ENCODE results near the gene CHRDL2. TPM values are rescaled to one million over a fixed set of nuclear protein-coding genes. Genes with fewer than 3 reads are reported as not detected.
A peak's percentile ranks its signal among the peaks of the same experiment; 100 is the strongest.

CHRDL2 gene
- total RNA-seq, 4 donors from 2014 or later = 0.28 to 0.96 TPM; not detected in 2

DNA sequence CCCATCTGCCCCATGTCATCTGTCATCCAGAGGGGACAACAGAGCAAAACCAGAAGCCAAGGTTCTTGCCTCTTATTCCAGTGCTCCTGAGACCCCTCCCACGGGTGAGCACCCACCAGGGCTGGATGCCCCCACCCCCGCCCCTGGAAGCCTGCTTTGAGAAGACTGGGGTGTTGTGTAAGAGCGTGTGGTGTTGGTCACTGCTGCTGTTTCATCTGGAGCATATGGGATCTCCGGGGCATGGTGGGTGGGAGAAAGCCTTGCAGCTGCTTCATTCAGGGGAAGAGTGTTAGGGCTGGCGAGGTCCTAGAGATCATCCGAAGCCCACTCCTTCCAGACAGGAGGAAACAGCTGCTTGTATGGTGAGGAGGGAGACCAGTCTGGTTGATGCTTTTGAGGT lies 54.1 kb downstream of the CHRDL2 start:
- ATAC-seq (ENCODE audit: low FRiP score) (no peak), DNase-seq (ENCODE audit: low spot score) (no peak)
- TF ChIP-seq, protein P1, sequence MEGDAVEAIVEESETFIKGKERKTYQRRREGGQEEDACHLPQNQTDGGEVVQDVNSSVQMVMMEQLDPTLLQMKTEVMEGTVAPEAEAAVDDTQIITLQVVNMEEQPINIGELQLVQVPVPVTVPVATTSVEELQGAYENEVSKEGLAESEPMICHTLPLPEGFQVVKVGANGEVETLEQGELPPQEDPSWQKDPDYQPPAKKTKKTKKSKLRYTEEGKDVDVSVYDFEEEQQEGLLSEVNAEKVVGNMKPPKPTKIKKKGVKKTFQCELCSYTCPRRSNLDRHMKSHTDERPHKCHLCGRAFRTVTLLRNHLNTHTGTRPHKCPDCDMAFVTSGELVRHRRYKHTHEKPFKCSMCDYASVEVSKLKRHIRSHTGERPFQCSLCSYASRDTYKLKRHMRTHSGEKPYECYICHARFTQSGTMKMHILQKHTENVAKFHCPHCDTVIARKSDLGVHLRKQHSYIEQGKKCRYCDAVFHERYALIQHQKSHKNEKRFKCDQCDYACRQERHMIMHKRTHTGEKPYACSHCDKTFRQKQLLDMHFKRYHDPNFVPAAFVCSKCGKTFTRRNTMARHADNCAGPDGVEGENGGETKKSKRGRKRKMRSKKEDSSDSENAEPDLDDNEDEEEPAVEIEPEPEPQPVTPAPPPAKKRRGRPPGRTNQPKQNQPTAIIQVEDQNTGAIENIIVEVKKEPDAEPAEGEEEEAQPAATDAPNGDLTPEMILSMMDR (IDR thresholded peaks at IDR 0.05) = no peak

DNA sequence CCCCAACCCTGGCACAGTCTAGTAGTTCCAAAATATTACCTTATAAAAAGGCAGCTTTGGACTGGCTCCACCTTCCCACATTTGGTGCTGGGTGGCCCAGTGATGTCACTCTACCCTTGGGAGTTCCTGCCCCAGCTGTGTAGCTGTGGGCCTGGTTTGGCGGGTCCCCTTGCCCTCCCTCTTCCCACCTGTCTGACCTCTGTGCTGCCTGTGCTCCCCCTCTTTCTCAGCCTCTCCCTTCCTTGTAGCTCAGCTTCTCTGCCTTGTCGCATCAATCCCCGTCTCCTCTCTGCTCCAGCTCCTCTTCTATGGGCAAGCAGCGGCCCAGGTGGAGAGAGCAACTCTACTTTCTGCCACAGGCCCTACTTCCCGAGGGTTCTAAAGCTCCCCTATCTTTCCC lies 54.6 kb downstream of the CHRDL2 start:
- TF ChIP-seq, protein P1 (IDR thresholded peaks at IDR 0.05) = no peak
- ATAC-seq (ENCODE audit: low FRiP score) = no peak
- no peak for DNase-seq (ENCODE audit: low spot score)

- no peak for ATAC-seq (ENCODE audit: low FRiP score)
- TF ChIP-seq, protein P1 (IDR thresholded peaks at IDR 0.05) = no peak
- DNase-seq (ENCODE audit: low spot score) = no peak
These were observed 55.5 kb downstream of the CHRDL2 start for GRCh38 chr11:74675761-74676160.

DNA sequence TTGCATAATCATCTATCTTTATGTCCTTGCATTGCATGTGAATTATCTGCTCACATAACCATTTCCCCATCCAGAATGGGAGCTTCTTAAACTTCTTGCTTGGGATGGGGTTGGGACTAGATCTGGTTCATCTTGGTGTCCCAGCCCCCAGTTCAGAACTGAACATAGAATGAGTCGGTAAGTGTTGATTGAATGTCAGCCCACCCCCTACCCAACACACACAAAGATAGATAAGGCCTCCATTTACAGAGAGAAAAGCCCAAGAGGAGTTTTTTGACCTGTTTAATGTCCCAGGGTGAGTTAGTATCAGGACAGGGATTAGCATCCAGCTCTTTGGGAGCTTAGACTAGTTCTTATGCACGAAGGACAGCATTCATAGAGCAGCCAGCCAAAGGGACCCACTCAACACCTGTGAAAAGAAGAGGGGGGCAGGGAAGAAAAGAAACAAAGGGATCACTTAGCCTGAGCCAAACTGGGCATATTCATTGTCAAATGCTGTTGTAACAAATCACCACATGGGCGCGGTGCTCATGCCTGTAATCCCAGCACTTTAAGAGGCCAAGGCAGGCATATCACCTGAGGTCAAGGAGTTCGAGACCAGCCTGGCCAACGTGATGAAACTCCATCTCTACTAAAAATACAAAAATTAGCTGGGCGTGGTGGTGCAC lies 57.4 kb downstream of the CHRDL2 start:
- no peak for ATAC-seq (ENCODE audit: low FRiP score)
- no peak for DNase-seq (ENCODE audit: low spot score)
- TF ChIP-seq, protein P1 (IDR thresholded peaks at IDR 0.05) = no peak

DNA sequence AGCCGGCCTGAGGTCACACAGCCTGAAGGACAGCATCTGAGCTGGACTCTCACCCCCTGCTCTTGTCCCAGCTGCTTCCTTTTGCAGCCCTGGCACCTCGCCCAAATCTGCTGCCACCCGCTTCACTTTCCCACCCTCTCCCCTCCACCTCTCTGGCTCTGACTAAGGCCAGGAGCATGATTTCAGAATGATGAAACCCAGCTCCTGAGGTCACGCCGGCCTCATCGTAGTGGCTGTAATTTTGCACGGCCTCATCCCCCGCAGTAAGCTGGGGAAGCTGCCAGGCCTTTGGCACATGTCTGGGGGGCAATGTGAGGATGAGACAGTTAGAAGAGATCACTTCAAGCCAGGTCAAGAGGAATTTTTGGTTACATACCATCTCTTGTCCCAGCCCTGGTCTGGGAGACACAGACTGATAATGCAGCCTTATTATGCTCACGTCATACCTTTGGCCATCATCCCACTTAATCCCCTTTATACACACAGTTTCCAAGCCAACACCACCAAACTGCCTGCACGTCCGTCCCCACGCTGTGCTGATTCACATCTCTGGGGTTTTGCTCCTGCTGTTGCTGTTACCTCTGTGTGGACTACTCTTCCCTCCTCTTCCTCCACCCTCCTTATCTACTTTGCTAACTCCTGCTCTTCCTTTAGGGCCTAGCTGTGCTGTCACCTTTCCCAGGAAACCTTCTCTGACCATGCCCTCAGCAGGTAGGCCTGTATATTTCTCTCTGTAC lies 58.1 kb downstream of the CHRDL2 start:
- ATAC-seq (ENCODE audit: low FRiP score) (peak; percentile 89), DNase-seq (ENCODE audit: low spot score) (peak; percentile 78)
- TF ChIP-seq, protein P1 (IDR thresholded peaks at IDR 0.05) = no peak

GRCh38 chr11:74672332-74672955 lies 58.8 kb downstream of the CHRDL2 start:
- ATAC-seq (ENCODE audit: low FRiP score) (peak; percentile 29), DNase-seq (ENCODE audit: low spot score) (no peak)
- TF ChIP-seq, protein P1 (IDR thresholded peaks at IDR 0.05) = no peak
